ENCODE measurements around the gene CEBPZ.

DNA sequence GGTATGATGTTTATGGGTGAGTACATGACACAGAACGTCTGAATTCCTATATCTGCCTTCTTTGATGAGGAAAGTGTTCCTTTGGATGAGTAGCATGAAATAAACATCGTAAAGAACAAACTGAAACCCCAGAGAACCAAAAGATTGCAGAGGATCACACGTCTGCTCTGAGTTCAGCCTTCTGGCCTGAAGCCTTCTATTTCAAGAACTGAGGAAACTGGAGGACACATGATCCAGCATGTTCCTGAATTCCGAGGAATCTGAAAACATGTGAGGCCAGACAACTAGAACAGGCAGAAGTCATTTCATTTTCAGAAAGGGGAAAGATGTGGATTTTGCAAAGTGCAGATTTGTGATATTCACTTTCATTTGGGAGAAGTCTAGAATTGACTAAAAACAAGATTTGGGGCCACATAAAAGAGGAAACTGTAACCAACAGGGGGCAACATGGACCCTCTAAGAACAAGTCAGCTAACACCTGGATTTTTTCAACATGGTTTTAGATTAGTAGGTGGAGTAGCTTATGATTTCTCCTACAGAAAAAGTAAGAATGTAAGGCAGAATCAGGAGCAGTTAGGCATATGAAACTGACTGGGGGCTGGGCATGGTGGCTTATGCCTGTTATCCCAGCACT, 51.3 kb downstream of the CEBPZ start:
- TF ChIP-seq, protein P1, sequence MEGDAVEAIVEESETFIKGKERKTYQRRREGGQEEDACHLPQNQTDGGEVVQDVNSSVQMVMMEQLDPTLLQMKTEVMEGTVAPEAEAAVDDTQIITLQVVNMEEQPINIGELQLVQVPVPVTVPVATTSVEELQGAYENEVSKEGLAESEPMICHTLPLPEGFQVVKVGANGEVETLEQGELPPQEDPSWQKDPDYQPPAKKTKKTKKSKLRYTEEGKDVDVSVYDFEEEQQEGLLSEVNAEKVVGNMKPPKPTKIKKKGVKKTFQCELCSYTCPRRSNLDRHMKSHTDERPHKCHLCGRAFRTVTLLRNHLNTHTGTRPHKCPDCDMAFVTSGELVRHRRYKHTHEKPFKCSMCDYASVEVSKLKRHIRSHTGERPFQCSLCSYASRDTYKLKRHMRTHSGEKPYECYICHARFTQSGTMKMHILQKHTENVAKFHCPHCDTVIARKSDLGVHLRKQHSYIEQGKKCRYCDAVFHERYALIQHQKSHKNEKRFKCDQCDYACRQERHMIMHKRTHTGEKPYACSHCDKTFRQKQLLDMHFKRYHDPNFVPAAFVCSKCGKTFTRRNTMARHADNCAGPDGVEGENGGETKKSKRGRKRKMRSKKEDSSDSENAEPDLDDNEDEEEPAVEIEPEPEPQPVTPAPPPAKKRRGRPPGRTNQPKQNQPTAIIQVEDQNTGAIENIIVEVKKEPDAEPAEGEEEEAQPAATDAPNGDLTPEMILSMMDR (IDR thresholded peaks at IDR 0.05; ENCODE audit: borderline replicate concordance, extremely low read depth, low read length, poor library complexity, severe bottlenecking): peak; percentile 36
- no peak for TF ChIP-seq EZH2 (IDR thresholded peaks at IDR 0.05; ENCODE audit: borderline replicate concordance, low read depth, low read length, severe bottlenecking)

Data from DND-41 (cell line).